ENCODE results near the gene DCAF8.

The DCAF8 gene

DNA sequence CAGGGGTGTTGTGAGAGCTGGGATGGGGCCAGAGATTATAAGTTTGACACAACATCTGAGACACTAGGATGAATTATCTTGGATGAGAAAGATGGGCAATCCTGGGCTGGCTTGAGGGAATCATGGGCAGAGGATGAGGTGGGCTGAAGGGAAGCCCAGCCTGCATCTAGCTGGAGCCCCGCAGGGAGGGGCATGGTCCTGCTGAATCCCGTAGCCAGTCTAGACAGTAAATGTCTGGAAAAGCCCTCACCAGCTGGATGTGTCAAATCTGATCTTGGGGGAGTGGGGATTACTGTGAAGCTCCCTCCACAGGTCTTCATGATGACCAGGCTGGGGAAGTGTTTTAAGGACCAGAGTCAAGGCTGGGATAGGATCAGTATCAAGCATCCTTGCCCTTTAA is 75.6 kb downstream of the DCAF8 start:
- DNase-seq: no peak
- in situ Hi-C loops (cut with MboI; ENCODE audit: low pct_unique_long_range_greater_than_20kb, low sequenced_read_pairs): no loop called here

DNA sequence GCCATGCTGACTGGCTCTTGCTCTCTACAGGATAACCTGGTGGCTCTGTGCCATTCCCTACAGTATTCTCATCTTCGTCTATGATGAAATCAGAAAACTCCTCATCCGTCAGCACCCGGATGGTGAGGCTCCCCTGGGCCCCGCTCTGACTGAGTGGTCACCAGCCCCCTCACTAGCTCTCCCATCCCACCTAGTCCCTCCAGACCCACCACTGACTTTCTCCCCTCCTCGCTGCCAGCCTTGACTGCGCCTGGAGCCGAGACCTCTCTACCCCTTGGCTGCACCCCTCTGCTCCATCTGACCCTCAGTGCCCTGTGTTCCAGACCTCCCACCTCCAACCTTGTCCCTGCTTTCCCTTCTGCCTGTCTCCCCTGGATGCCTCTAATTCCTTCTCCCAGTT is 76.1 kb downstream of the DCAF8 start:
- no peak for DNase-seq
- in situ Hi-C loops (cut with MboI; ENCODE audit: low pct_unique_long_range_greater_than_20kb, low sequenced_read_pairs): no loop called here

DNA sequence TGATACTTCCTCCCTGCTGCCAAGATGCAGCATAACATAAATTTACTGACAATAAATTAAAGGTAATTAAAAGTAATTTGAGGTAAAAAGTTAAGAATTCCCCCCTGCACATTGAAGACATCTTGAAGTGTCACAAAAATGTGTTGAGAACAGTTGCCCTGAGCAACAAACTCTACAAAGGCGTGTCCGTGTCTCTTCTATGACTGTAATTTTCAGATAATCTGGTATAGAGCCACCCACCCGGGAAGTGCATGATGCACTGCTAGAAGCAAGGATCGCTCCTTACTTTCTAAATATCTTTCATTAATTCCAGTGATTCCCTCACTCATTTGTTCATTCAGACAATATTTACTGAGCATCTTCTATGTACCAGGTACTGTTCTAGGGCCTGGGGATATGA is 83.0 kb downstream of the DCAF8 start:
- DNase-seq: no peak
- in situ Hi-C loops (cut with MboI; ENCODE audit: low pct_unique_long_range_greater_than_20kb, low sequenced_read_pairs): no loop called here

DNA sequence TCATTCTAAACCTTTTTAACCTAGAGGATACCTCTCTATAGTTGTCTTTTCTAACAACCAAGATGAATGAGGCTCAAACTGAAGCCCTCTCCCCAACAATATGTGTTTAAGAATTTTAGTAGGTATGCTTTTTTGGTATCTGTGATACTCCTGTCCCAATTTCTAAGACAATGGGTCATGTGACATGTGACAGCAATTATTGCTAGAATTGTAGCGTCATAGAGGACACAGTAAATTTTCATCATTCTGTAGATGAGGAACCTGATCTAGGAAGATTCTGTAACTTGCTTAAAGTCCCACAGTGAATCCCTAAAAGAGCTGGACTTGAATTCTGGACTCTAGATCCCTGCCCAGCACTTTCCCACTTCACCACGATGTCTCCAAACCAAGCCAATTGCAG is 83.6 kb downstream of the DCAF8 start:
- no peak for DNase-seq
- in situ Hi-C loops (cut with MboI; ENCODE audit: low pct_unique_long_range_greater_than_20kb, low sequenced_read_pairs): no loop called here

DNA sequence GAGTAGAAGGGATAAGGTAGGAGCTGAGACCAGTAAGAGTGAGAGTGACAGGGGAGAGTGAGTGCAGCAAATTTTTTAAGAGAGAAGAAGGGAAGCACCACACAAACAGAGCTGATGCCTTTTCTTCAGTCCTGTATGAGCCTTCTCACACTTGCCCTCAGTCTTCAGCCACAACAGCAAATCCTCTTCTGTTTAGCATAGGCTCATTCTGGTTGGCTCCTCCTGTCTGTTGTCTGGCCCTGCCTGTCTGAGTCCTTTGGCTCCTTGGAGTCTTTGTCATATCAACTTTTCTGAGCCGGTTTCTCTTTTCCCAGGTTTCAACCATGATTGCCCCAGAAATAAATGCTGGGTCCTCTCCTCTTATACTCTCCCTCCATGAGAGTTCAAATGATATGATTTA is 84.7 kb downstream of the DCAF8 start:
- in situ Hi-C loops (cut with MboI; ENCODE audit: low pct_unique_long_range_greater_than_20kb, low sequenced_read_pairs): no loop called here
- no peak for DNase-seq

DNA sequence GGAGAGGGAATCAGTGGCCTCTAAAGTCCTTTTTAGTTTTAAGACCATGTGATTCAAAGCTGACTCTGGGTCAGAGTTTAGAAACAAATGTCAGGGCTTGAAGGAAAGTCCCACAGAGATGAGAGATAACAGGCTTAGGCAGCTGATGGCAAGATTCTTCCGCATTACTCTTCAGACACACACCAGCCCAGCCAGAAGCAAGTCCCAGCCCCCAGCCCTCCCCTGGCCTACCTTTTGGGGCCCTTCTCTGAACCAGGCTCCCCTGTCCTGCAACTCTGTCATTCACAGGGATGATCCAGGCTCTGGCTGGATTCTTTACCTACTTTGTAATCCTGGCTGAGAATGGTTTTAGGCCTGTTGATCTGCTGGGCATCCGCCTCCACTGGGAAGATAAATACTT is 85.1 kb downstream of the DCAF8 start:
- in situ Hi-C loops (cut with MboI; ENCODE audit: low pct_unique_long_range_greater_than_20kb, low sequenced_read_pairs): no loop called here
- no peak for DNase-seq

DNA sequence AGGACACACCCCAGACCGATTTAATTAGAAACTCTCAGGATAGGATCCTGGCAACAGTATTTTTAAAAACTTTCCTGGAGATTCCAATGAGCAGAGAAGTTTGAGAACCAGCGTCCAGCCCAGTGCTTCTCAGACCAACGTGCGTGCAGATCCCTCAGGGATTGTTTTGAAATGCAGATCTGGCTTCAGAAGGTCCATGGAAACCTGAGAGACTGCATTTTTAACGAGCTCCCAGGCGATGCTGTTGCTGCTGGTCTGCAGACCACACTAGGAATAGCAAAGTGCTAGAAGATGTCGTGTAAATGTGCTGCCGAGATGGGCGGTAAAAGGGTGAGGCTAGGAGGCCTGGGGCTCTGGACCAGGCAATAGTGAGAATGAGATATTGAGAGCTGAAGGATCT is 90.4 kb downstream of the DCAF8 start:
- in situ Hi-C loops (cut with MboI; ENCODE audit: low pct_unique_long_range_greater_than_20kb, low sequenced_read_pairs): no loop called here

DNA sequence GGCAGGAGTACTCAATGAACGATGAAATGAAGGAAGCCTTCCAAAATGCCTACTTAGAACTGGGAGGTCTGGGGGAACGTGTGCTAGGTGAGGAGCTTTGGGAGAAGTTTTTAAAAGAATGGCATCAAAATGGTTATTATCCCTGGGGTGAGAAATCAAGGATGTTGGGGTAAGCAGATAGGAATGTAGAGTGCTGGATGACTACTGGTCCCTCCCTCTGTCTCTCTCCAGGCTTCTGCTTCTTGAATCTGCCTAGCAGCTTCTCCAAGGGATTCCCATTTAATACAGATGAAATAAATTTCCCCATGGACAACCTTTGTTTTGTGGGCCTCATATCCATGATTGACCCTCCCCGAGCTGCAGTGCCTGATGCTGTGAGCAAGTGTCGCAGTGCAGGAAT is 91.0 kb downstream of the DCAF8 start:
- DNase-seq: no peak
- in situ Hi-C loops (cut with MboI; ENCODE audit: low pct_unique_long_range_greater_than_20kb, low sequenced_read_pairs): no loop called here

More for the DNA sequence above, 90.4 kb downstream of the DCAF8 start:
- no peak for DNase-seq

DNA sequence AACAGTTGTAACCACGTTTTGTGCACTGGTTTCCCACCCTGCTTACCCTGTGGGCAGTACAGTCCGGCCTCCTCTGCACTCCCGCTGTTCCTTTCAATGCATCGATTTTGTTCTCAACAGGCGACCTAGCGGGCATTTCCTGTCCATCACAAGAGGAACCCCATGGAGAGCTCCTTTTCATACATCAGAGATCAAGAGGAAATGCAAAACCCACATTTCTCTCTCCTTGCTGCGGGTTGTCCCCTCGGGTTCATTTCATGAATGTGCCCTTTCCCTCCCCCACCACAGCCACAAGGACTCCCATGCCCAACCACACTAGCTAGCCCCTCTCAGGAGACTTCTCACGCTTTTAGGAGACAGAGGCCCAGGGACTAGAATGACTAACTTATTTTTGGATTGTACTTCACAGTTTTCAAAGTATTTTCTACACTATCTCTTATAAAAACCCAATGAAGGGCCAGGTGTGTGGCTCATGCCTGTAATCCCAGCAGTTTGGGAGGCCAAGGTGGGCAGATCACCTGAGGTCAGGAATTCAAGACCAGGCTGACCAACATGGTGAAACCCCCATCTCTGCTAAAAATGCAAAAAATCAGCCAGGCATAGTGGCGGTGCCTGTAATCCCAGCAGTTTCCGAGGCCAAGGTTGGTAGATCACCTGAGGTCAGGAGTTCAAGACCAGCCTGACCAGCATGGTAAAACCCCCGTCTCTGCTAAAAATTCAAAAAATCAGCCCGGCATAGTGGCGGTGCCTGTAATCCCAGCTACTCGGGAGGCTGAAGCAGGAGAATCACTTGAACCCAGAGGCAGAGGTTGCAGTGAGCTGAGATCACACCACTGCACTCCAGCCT is 92.6 kb downstream of the DCAF8 start:
- DNase-seq: peak; percentile 88
- in situ Hi-C loops (cut with MboI; ENCODE audit: low pct_unique_long_range_greater_than_20kb, low sequenced_read_pairs): no loop called here

DNA sequence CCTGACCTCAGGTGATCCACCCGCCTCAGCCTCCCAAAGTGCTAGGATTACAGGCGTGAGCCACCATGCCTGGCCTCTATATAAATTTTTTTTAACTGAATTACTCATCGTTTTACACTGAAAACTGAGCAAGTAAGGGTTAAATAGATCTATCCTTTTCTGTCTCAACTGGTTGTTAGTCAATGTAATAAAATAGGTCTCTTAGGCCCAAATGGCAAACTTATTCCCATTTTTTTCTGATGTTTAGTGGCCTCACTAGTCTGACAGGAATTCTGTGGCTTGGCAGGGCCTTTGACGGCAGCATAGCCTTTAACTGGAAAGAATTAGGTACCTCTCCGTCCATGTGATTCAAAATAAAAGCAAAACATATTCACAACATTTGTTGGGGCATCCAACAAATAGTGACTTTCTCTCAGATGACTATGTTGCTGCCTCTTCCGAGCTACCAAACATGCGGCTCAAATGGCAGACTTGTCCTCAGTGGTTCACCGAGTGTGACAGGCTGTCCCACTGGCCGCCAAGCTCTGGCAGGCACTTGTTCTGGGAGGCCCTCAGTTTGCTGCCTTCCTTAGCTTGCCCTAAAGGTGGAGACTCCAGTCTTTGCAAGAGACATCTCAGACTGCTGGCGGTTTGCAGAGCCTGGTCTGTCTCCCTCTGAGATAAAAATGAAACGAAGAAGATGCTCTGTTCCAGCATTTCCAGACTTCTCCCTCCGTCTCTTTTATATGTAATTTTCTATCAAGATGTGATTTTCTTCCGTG is 93.6 kb downstream of the DCAF8 start:
- DNase-seq: no peak
- in situ Hi-C loops (cut with MboI; ENCODE audit: low pct_unique_long_range_greater_than_20kb, low sequenced_read_pairs): no loop called here

DNA sequence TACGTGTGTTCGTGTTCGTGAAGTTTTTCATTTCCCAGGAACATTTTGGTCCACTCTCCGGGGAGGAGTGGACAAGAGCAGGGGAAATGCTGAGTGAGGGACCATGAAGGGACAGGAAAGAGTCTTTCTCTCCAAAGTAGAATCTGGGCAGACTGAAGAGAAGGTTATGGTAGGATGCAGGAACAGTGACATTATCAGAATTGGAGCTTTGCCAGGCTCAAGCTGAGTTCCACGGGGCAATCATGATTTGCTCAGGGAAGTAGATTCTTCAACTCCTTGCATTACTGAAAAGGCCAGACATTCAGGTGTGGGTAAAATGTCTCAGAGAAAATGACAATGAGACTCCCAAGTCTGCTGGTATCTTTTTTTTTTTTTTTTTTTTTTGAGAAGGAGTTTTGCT is 94.3 kb downstream of the DCAF8 start:
- no peak for DNase-seq
- in situ Hi-C loops (cut with MboI; ENCODE audit: low pct_unique_long_range_greater_than_20kb, low sequenced_read_pairs): no loop called here

DNA sequence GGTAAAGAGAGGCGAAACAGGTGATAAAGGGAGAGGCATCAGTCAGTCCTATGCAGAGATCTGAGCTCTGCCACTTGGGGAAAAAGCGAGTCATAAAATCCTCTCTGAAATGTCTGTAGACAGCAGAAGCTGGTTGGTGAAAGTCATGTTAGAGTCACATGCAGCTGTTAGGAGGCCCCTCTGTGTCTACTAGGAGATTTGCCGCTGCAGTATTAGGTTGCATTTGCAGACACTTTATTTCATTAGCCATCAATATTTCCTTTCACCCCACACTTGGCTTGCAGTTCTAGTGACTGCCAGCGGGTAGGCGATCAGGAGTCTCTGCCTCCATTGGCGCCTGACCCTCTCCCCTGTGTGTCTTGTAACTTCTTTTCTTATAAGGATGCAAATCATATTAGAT is 94.8 kb downstream of the DCAF8 start:
- in situ Hi-C loops (cut with MboI; ENCODE audit: low pct_unique_long_range_greater_than_20kb, low sequenced_read_pairs): no loop called here
- no peak for DNase-seq

DNA sequence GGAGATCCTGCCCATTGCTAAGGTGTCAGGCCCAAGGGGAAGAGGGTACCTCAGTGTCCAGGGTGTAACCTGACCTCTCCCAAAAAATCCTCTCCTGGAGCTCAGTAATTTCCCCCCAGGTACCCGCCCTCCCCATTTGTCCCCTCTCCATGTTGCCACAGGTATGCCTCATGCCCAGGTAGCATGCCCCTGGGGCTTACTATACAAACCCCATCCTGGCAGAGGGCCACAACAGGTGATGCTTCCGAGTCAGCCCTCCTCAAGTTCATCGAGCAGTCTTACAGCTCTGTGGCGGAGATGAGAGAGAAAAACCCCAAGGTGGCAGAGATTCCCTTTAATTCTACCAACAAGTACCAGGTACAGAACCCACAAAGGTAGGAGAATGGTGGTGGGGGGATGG is 95.3 kb downstream of the DCAF8 start:
- in situ Hi-C loops (cut with MboI; ENCODE audit: low pct_unique_long_range_greater_than_20kb, low sequenced_read_pairs): no loop called here
- DNase-seq: no peak

DNA sequence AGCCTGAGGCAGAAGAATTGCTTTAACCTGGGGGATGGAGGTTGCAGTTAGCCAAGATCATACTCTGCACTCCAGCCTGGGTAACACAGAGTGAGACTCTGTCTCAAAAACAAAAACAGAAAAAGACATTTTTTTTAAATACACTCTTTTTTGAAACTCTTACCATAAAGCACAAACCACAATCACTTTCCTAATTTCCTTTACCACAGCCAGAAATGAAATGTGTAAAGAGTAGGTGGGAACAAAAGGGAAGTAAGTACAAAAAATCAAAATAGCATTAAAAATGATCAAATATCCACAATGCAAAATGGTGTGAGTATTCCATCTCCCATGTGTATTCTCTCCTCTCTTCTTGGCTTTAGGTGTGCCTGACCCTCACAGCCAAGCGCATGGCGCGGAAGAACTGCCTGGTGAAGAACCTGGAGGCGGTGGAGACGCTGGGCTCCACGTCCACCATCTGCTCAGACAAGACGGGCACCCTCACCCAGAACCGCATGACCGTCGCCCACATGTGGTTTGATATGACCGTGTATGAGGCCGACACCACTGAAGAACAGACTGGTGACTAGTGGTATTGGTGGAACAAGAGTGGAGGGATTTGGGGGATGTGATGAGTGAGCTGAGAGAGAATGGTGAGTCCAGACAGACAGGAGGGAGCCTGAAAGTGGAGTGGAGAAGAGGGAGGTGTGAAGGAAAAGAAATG is 96.0 kb downstream of the DCAF8 start:
- peak; percentile 42 for DNase-seq
- in situ Hi-C loops (cut with MboI; ENCODE audit: low pct_unique_long_range_greater_than_20kb, low sequenced_read_pairs): no loop called here
